Activated CD4-positive, alpha-beta T cell treated with anti-CD3 and anti-CD28 coated beads for 48 hours (primary cell): Measurements from ENCODE around the gene HDAC4.

Experiments
- DNase-seq: peaks from one replicate; pipeline ENCODE4 v3.0.0-alpha.2; 2020

Gene HDAC4

DNA sequence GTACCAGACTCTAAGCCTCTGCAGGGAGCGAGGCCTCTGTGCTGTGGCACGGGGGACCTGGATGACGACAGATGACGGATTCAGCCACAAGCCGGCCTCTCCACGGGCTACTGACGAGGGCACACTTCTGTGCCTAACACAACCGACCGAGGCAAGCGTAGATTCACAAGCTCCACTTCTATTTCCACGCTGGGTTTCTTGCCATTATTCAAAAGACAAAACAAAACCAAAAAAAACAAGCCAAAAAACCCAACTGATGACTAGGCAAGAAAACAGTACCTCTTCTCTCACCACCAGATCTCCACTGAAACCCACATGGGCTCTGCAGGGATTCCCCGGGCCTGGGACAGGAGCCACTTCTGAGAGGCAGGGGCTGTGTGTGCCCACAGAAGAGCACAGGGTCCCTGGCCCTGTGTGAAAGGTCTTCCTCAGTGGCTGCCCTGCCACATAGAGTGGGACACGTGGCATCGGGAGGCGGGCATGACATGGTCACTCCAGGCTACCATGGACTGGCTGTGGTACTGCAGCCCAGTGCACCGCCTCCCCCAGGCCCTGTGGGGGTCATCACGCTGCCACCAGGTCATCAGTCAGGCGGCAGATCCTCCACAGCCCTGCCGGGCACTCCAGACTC, 254.7 kb downstream of the HDAC4 start:
- DNase-seq: no peak

DNA sequence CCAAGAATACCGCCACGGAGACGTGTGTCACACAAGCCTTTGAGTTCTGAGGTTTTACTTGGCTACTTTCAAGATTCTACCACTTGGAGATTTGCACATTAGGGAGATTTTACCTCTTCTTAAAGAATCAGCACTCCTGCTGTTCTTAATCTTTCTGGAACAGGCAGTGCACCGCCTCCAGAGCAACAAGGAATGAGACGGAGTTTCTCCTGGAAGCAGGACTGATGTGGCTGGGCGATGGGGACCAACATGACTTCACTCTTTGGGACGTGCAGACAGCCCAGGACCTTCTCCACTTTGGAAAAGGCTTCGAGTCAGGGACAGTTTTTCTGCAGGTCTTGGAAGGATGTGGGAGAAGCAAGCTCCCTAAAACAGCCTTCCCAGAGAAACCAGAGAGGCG, 255.2 kb downstream of the HDAC4 start:
- no peak for DNase-seq

DNA sequence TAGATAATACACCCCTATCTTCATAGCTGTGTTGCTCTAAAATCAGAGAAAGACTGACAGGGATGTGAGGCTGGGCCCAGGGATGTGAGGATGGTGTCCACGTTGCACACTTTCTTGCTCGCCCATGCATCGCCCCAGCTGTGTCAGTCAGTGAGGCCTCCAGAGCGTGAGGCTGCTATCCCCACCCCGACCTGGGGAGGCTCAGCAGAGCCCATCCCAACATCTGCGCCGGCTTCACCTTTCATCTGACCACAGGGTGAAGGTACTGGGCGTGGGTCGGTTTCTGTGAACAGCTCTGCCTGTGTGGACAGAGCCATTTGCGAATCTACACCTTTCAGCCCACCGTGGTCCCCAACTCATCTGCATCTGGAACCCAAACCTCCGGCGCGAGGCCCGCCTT, 255.7 kb downstream of the HDAC4 start:
- no peak for DNase-seq

DNA sequence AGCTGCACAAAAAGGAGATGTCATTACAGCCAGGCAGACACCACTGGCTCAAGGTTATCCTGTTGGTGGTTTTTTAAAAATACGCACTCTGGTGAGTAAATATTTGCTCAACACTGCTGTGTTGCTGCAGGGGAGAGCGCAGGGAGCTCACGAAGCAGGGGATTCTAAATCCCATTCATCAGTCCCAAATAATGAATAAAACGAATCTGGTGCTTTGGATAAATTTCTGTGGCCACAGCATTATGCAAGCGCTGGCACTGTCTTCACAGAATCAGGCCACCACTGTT, 256.2 kb downstream of the HDAC4 start:
- no peak for DNase-seq

DNA sequence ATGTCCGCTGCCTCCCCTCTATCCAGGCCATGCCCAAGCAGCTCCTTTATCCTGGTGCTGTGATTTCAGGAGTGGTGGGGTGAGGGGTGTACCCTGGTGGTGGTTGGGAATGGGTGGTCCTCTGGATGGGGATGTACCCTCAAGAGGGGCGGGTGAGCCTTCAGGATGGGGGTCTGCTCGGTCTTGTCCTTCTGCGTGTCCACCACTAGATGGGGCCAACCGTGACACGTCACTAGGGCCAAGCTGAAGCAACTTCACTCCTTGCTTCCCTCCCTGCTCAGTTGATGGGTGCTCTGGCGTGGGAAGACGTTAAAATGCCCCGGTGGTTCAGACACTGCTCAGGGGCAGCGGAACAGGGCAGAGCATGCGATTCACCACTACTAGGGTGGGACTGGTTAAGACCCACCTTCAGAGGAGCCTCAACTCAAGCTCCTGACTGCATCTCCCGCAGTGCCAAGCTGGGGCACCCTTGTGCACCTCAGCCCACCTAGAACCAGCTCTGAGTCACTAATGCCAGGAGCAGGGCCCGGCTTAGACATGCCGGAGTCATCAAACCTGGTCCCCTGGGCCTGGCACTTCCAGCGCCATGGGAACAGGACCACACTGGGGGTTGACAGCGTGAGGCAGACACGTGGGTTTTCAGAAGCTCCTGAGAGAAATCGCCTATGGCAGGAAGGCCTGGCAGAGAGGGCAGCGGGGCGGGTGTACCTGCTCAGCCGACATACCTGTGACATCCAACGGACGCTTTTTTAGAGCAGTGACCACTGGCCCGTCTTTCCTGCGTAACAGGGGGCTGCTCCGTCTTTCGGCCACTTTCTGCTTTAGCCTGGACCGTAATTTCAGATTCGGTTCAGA, 256.7 kb downstream of the HDAC4 start:
- DNase-seq: peak; percentile 43

DNA sequence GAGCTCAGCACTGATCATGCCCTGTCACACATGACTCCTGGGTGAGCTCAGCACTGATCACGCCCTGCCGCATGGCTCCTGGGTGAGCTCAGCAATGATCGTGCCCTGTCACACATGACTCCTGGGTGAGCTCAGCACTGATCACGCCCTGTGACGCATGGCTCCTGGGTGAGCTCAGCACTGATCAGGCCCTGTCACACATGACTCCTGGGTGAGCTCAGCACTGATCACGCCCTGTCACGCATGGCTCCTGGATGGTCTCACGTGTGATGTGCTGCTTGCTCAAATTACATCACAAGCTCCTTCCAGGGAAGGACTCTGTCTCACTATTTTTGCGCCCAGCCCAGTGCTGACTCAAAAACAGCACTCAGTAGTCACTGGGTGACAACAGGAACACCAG, 258.0 kb downstream of the HDAC4 start:
- DNase-seq: no peak

DNA sequence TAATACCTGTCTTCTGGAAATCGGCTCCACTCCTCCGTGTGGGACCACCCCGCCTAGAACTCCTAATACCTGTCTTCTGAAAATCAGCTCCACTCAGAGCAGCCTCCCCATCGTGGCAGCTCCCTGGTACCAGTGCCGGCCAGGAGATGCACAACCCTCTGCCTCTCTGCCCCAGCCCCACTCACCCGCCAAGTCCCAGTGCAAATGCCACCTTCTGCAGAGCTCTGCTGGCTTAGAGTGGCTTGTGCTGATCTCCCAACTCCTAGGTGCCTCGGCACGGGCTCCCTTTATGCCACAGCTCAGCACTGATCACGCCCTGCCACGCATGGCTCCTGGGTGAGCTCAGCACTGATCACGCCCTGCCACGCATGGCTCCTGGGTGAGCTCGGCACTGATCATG, 258.5 kb downstream of the HDAC4 start:
- no peak for DNase-seq

DNA sequence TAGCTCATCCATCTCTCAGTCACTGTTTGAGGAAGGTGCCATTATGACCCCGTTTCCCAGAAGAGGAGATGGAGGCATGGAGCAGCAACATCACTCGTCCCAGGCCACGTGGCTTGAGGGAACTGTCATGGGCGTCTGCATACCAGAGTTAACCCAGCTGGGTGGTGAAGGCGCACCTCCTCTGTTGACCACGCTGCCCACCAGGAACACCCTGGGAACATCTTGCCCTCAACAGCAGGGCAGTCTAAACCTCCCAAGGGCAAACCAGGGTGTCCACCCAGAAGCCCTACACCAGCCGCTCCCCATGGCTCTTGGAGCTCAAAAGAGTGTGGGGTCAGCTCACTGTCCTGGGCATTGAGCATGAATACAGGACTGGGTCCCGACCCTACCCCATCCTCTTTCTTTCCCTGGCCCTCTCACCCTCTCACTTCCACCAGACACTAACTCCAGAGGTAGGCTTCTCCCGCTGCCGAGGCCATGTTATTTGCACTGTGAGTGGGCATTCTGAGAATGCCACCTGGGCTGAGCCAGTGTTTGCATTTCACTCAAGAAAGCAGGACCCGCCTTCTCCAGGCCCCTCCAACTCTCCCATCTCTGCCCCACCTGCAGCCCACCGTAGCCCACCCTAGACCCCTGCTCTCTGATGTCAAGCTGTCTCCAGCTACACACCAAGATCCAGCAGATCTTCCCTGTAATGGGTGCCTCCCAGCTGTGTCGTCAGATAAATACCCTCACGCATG, 259.6 kb downstream of the HDAC4 start:
- no peak for DNase-seq

DNA sequence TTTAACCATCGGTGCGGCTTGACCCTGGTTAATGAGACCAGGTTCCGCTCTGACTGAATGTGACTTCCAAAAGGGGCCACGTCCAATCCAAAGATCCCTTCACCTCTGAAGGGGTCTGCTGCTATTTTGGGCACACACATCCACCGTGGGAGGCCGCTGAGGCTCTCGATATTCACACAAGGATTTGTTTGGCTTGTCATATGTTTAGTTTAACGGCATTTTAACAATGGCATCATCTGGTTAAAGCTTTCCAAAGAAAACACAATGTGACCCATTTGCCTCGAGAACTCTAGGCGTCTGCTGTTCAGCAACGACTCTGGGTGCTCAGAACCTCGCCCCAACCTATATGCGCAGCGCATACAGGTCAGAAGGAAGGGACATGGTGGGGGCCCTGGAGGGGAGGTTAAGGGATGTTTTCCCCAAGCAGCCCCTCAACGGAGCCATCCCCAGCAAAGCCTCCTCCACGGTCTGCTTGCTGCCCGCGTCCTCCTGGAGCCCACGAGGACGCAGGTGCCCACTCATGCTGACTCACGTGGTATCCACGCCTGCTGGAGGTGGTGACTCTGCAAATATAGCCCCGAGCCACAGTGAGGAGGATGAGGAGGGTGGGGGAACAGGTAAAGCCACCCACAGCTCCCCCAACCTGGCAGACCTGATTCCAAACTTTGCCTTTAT, 260.3 kb downstream of the HDAC4 start:
- no peak for DNase-seq

DNA sequence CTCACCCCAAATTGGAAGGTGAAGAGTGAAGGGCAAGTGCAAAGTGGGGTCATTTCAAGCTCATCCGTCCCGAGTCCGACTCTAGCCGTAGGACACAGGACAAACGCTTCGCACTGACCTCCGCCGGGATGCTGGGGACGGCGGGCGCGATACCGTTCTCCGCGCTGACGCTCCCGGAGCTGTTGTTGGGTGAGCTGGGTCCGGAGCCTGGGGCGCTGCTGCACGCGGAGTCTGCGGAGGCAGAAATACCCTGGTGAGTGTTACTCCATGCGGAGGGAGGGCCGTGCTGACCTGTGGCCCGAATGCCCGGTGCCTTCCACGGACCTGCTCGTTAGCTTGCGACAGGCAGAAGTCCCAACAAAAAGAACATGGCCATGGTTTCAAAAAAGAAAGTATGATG, 261.3 kb downstream of the HDAC4 start:
- no peak for DNase-seq

DNA sequence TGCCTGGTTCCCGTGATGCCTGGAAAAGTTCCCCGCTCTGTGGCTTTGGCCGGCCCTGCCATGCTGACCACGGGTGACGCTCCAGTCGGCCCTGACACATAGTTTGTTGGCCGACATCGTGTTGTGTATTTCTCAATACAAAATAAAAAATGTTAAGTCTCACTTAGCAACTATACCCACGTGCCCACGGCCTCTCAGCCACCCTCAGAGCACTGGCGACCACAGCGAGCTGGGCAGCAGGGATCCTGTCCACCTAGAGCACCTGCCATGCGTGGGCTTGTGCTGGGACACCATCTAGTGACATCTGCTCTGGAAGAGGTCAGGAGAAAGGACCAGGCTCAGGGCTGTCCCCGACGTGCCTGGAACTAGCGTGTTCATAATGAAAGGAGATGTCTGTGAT, 261.7 kb downstream of the HDAC4 start:
- DNase-seq: no peak

DNA sequence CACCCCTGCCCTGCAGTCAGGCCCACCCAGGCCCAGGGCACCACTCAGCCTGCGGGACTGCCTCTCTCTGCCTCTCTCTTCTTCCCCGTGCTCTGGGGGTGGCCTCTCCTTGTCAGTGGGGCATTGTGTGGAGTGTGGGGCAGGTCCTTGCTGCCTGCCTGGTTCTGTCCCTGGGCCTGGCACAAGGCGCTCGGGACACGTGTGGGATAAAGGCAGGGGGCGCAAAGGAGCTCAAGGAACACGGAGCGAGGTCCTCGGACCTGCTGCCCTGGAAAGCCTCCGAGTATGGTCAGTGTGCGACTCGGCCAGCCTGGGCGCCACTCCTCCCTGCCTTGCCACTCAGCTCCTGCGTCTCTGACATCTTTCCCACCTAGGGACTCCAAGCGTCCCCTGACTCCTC, 262.2 kb downstream of the HDAC4 start:
- DNase-seq: no peak

DNA sequence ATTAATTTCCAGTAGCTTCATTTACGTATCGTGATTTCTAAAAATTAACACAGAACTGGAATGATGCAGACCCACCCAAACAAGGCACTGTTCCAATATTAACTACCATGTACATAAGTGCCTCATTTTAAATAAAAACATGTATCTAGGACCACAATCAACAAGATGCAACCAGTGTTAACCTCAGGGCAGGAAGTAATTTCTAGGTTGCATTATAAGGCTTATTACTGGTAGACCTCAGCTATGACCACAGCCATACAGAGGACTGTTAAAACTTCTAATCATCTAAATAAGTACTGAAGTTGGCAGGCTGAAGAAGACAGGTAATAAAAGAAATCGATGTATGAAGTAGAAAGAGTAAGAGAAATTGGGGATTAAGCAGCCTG, 262.9 kb downstream of the HDAC4 start:
- DNase-seq: no peak

DNA sequence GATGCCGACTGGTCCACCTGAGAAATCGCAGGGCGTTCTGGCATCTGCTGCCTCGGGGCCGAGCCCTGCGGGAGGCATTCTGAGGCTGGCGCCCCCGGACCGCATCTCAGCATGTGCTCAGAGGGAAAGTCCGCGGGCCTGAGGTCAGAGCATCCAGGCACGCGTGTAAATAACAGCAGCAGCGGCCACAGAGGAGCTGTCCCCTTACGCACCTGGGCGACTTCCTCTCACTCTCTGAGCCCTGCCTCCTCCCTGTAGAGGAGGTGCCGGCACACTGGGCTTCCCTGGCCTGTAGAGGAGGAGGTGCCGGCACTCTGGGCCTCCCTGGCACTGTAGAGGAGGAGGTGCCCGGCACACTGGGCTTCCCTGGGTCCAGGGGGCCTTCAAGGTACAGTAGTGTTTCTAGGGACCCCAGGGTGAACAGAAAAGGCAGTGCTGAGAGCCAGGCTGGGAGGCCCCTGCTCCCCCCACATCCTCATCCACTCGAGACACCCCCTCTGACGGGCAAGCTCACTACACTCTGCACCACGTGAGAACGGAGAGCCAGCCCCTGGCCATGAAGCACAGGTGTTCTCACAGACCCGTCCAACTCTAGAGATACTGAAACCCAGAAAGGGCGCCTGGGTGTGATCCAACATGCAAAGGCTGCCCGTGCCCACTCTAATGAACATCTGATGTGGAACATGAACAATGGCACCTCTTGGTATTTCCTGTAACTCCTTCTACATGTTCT, 263.5 kb downstream of the HDAC4 start:
- DNase-seq: no peak

DNA sequence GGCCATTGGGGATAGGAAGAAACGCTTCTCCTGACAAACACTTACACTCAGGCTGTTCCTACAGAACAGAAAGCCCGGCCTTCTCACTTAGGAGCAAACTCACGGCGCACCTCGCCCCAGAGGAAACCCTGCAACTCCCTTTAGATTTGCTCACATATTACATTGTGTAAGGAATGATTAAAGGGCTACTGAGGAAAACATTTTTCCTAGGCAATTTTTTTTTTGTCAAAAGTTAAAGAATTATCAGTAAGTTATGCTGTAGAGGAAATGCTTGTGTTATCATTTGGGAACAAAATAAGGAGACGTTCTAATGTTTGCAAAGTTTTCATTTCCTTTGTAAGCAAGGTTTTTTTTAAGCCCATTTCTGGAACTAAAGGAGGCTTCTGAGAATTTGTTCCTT, 264.1 kb downstream of the HDAC4 start:
- no peak for DNase-seq

DNA sequence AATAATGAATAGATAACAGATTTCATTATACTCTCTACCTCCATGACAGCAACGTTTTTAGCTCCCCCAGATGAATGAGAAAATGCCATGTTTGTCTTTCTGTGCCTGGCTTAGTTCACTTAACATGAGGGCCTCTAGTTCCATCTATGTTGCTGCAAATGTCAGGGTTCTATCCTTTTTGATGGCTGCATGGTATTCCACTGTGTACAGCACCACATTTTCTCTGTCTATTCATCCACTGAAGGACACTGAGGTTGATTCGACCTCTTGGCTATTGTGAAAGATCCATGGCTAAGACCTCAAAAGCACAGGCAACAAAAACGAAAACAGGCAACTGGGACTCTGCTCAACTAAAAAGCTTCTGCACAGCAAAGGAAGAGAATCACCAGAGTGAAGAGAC, 264.6 kb downstream of the HDAC4 start:
- DNase-seq: no peak

DNA sequence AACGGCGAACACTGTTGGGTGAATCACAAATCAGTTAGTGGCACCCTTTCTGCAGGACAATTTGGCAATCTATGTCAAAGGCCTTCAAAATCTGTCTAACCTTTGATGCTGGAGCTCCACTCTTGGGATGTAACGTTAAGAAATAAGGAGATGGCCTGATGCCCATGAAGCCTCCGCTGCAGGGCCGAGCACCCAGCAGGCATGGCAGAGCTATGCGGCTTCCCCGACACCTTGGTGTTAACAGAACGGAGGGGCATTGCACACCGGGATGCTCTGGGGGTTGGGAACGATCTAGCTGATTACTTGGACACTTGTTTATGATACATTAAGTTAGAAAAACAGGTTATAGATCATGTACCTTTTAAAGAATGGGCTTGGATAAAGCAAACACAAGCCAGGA, 265.3 kb downstream of the HDAC4 start:
- no peak for DNase-seq

DNA sequence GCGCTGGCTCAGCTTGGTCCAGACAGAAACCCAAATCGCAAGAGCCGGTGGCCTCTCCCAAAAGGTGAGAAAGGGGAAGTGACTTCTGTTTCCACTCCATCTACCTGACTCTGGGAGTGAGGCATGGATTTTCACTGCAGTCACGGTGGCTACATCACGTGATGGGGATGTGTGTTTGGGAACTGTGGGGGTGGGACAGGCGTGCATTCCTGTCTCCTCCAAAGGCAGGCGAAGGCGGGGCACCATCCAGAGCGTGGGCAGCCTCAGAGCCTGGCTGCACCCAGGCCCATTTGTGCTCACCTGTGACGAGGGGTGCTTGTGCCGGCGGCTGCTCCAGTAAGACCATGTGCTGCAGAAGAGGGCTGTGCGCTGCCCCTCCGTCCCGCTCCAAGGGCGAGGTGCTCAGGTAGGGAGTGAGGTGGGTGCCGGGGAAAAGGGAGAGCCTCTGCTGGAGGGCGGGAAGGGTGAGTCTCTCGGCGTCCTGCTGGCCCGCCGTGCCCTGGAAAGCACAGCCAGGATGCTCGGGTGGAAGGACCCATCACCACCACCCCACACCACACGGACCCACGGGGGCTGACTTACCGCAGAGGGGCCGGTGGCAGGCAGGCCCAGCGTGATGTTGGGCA, 266.8 kb downstream of the HDAC4 start:
- no peak for DNase-seq

DNA sequence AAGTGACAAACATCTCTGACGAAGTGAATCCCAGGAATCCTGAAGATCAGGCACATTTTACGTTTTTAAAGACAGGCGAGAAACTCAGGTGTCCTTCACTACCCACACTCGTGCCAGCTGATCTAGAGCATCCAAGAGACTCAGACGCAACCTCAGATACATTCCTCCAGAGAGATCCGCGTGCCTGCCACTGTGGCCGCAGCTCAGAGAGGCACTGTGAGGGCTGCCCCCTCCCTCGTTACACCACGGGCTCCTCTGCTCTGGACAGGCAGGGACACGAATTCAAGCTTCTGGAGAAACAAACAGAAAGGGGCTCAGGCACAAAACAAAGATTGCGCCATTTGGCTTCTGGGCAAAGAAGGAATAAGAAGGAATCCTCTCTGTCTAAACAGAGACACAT, 268.0 kb downstream of the HDAC4 start:
- no peak for DNase-seq

DNA sequence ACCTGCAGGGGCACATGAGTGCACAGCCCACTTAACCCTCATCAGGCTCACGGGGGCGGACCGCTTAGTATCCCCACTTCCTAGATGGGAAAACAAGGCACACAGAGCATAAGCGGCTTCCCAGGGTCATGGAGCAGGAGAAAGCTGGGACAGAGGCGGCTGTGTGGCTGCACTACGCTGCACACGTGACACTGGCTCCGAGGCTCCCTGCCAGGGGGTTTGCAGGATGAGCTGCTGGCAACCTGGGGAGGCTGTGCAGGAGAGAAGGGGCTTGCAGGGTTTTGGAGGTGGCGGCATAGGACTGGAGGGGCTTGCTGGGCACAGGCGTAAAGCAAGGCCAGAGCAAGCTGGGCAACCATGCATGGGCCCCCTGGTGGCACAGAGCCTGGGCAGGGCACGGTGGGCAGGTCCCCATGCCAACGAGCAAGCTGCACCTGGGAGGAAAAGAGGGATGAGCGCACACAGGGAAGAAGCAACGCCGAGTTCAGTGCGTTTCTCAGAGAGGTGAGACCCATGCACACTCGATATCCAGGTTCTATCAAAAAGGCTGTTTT, 268.6 kb downstream of the HDAC4 start:
- no peak for DNase-seq

DNA sequence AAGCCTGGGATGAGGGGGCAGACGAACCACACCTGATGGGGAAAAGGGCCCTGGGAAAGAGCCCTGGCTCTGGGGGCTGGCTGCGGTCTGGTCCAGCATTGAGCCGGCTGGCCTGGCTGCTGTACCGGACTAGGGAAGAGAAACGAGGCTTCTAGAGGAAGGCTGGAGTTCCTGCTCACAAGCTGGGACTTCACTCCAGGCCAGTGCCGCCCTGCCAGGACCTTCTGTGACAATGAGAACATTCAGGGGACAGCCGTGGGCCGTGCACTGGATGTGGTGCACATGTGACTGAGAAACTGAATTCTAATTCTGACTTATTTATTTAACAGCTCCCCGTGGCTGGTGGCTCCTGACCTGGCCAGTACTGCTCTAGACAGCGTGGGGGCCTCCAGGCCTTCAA, 269.3 kb downstream of the HDAC4 start:
- DNase-seq: no peak

DNA sequence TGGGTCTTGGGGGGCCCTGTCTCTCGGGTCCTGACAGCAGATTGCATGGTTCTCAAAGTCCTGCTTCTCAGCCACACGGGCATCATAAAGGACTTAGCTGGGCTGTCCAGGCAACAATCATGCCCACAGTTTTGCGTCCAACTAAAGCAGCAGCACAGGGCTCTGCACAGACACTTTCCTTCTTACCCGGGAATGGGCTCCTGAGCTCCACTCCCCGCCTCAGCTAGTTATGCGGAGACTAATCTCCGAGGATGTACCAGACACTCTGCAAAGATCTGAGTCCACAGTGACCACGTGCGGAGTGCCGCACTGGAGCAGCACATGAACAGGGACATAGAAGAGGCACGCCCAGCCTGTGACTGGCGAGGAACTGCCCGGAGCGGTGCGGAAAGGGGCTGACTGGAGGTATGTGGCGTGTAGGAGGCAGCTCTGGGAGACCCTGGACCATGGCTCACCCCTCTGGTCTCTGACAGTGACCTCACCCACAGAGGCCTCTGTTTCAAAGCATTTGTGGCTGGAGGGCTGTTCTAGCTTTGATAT, 270.0 kb downstream of the HDAC4 start:
- no peak for DNase-seq
